ENCODE results near the gene NEK1. TPM values are rescaled to one million over a fixed set of nuclear protein-coding genes. Genes with fewer than 3 reads are reported as not detected.

The NEK1 gene
- polyA plus RNA-seq, 1 donor (not counting 4 experiments of a cell fraction or from before 2014, with no cell fraction given): 7.8 TPM

- DNase-seq (ENCODE audit: low read depth, low spot score) (no peak), FAIRE-seq (no peak)
- H2AFZ ChIP-seq (ENCODE audit: control insufficient read depth, low read length): no peak overlapping the region
- H3K4me2 ChIP-seq (ENCODE audit: control insufficient read depth, extremely low read depth, insufficient read depth, low read depth, low read length): no peak overlapping the region
- peaks cover 0 to 6% of the 10 kb centered on the region in 2 experiments for H3K36me3 ChIP-seq (ENCODE audit: control insufficient read depth in 2 of 2, extremely low read depth in 1 of 2, insufficient read depth in 2 of 2, low read length in 2 of 2)
- H3K9me3 ChIP-seq (ENCODE audit: control insufficient read depth, low read depth, low read length): no peaks in the 10 kb centered on the region
- H3K27ac ChIP-seq (ENCODE audit: control insufficient read depth, insufficient read depth, low read length): no peak overlapping the region
- dilution Hi-C loops (cut with MboI; ENCODE audit: extremely low pct_ligation_motif_present, low sequenced_read_pairs): no loop called here
- H3K4me1 ChIP-seq (ENCODE audit: control insufficient read depth, extremely low read depth, insufficient read depth, low read length): no peaks in the 10 kb centered on the region
- TF ChIP-seq EZH2 (IDR thresholded peaks at IDR 0.05; ENCODE audit: low read length): no peak
- TF ChIP-seq CTCF (optimal IDR thresholded peaks at IDR 0.05 in 1 of 3, IDR thresholded peaks at IDR 0.05 in 1 of 3, conservative IDR thresholded peaks at IDR 0.05 in 1 of 3; ENCODE audit: extremely low read depth in 1 of 3, insufficient read depth in 2 of 3, low read length in 3 of 3): no peak
- H3K79me2 ChIP-seq (ENCODE audit: control insufficient read depth, insufficient read depth, low read length): no peaks in the 10 kb centered on the region
- no peaks in the 10 kb centered on the region for H3K27me3 ChIP-seq (ENCODE audit: control insufficient read depth, extremely low read depth, insufficient read depth, low read length)
- H3K9ac ChIP-seq (ENCODE audit: control insufficient read depth, extremely low read depth, insufficient read depth, low read length): no peak overlapping the region
- no peaks in the 10 kb centered on the region for H3K9me1 ChIP-seq (ENCODE audit: control insufficient read depth, extremely low read depth, insufficient read depth, low read length)
- no peaks in the 10 kb centered on the region for H4K20me1 ChIP-seq (ENCODE audit: control insufficient read depth, extremely low read depth, insufficient read depth, low read length)
- no peak overlapping the region for H3K4me3 ChIP-seq (ENCODE audit: control insufficient read depth in 2 of 3, extremely low read depth in 1 of 3, insufficient read depth in 2 of 3, low read depth in 1 of 3, low read length in 3 of 3)
Observed at GRCh38 chr4:169523796-169524195, 88.6 kb downstream of the NEK1 start.

- no peak overlapping the region for H3K9ac ChIP-seq (ENCODE audit: control insufficient read depth, extremely low read depth, insufficient read depth, low read length)
- H3K79me2 ChIP-seq (ENCODE audit: control insufficient read depth, insufficient read depth, low read length): no peaks in the 10 kb centered on the region
Observed at GRCh38 chr4:169510617-169511016, 101.8 kb downstream of the NEK1 start.

More at GRCh38 chr4:169510617-169511016, 101.8 kb downstream of the NEK1 start:
- Histone ChIP-seq H3K9me1 (ENCODE audit: control insufficient read depth, extremely low read depth, insufficient read depth, low read length) (no peaks in the 10 kb centered on the region), H3K4me2 (ENCODE audit: control insufficient read depth, extremely low read depth, insufficient read depth, low read depth, low read length) (no peak overlapping the region), H3K36me3 (ENCODE audit: control insufficient read depth in 2 of 2, extremely low read depth in 1 of 2, insufficient read depth in 2 of 2, low read length in 2 of 2) (no peaks in the 10 kb centered on the region), H3K27me3 (ENCODE audit: control insufficient read depth, extremely low read depth, insufficient read depth, low read length) (no peaks in the 10 kb centered on the region), H3K4me1 (ENCODE audit: control insufficient read depth, extremely low read depth, insufficient read depth, low read length) (no peaks in the 10 kb centered on the region), H3K9me3 (ENCODE audit: control insufficient read depth, low read depth, low read length) (no peaks in the 10 kb centered on the region), H4K20me1 (ENCODE audit: control insufficient read depth, extremely low read depth, insufficient read depth, low read length) (no peaks in the 10 kb centered on the region), H3K27ac (ENCODE audit: control insufficient read depth, insufficient read depth, low read length) (no peak overlapping the region), H2AFZ (ENCODE audit: control insufficient read depth, low read length) (no peak overlapping the region), H3K4me3 (ENCODE audit: control insufficient read depth in 2 of 3, extremely low read depth in 1 of 3, insufficient read depth in 2 of 3, low read depth in 1 of 3, low read length in 3 of 3) (no peak overlapping the region)
- dilution Hi-C loops (cut with MboI; ENCODE audit: extremely low pct_ligation_motif_present, low sequenced_read_pairs): no loop called here
- TF ChIP-seq EZH2 (IDR thresholded peaks at IDR 0.05; ENCODE audit: low read length) (no peak), CTCF (optimal IDR thresholded peaks at IDR 0.05 in 1 of 3, IDR thresholded peaks at IDR 0.05 in 1 of 3, conservative IDR thresholded peaks at IDR 0.05 in 1 of 3; ENCODE audit: extremely low read depth in 1 of 3, insufficient read depth in 2 of 3, low read length in 3 of 3) (no peak)
- DNase-seq (ENCODE audit: low read depth, low spot score): no peak
- no peak for FAIRE-seq

Data from keratinocyte (primary cell).